WERI-Rb-1 (cell line): Measurements from ENCODE around the gene STYXL1.
"Not testable (repeated sequence)": the region's sequence is repeated elsewhere in the genome, so short reads cannot be mapped to it uniquely, and the experiment has no call there.

Experiments used
- DNase-seq: peaks from one replicate; pipeline ENCODE4 v3.0.0-alpha.2; 2020
- H3K27ac ChIP-seq: fragments of 250-450 bp; sonication (Bioruptor Pico); 2 replicates; pipeline ENCODE4 v1.5.1; 2020; ENCODE audit warnings: mild to moderate bottlenecking, moderate library complexity
- H3K27me3 ChIP-seq: fragments of 250-450 bp; sonication (Bioruptor Pico); 2 replicates; pipeline ENCODE4 v1.5.1; 2021; ENCODE audit warnings: mild to moderate bottlenecking, low read depth, moderate library complexity; ENCODE audit not compliant: insufficient read depth, severe bottlenecking
- H3K36me3 ChIP-seq: fragments of 250-450 bp; sonication (Bioruptor Pico); 2 replicates; pipeline ENCODE4 v1.5.1; 2020; ENCODE audit warnings: mild to moderate bottlenecking, moderate library complexity
- H3K4me3 ChIP-seq: 2 replicates; pipeline ENCODE4 v1.5.1; 2011; ENCODE audit warnings: low read depth, mild to moderate bottlenecking, control low read depth, low read length
- H3K9me3 ChIP-seq: fragments of 250-450 bp; sonication (Bioruptor Pico); 2 replicates; pipeline ENCODE4 v1.5.1; 2021; ENCODE audit warnings: mild to moderate bottlenecking, moderate library complexity; ENCODE audit not compliant: severe bottlenecking
- CTCF ChIP-seq: IDR thresholded peaks from 2 replicates; pipeline ENCODE4 v1.5.1; 2011; ENCODE audit warnings: low read depth, mild to moderate bottlenecking, control low read depth, inconsistent platforms, low read length

Gene STYXL1

GRCh38 chr7:76062254-76062653 is 14.5 kb upstream of the STYXL1 start:
- no peak for DNase-seq
- Histone ChIP-seq H3K4me3 (no peak overlapping the region), H3K9me3 (no peaks in the 10 kb centered on the region), H3K36me3 (peaks cover 84% of the 10 kb centered on the region), H3K27me3 (no peaks in the 10 kb centered on the region), H3K27ac (no peak overlapping the region)
- no peak for TF ChIP-seq CTCF

- Histone ChIP-seq H3K4me3 (no peak overlapping the region), H3K27me3 (no peaks in the 10 kb centered on the region), H3K9me3 (no peaks in the 10 kb centered on the region), H3K36me3 (peaks cover 81% of the 10 kb centered on the region), H3K27ac (no peak overlapping the region)
- no peak for DNase-seq
- TF ChIP-seq CTCF, result no peak
Measured at GRCh38 chr7:76060842-76061241, 13.0 kb upstream of the STYXL1 start.

GRCh38 chr7:76058745-76059144 is 10.9 kb upstream of the STYXL1 start:
- H3K4me3 ChIP-seq, H3K27me3 ChIP-seq, H3K9me3 ChIP-seq, DNase-seq, H3K27ac ChIP-seq: not testable (repeated sequence)
- peaks cover 81% of the 10 kb centered on the region for H3K36me3 ChIP-seq

- Histone ChIP-seq H3K36me3 (peaks cover 79% of the 10 kb centered on the region), H3K4me3 (no peak overlapping the region), H3K27me3 (no peaks in the 10 kb centered on the region), H3K9me3 (no peaks in the 10 kb centered on the region), H3K27ac (no peak overlapping the region)
- no peak for TF ChIP-seq CTCF
- no peak for DNase-seq
Measured at GRCh38 chr7:76057813-76058145, 10.0 kb upstream of the STYXL1 start.

- no peak for DNase-seq
- Histone ChIP-seq H3K27me3 (no peaks in the 10 kb centered on the region), H3K9me3 (no peaks in the 10 kb centered on the region), H3K27ac (no peak overlapping the region), H3K36me3 (peaks cover 74% of the 10 kb centered on the region), H3K4me3 (no peak overlapping the region)
- no peak for TF ChIP-seq CTCF
Measured at GRCh38 chr7:76057103-76057812, 9.5 kb upstream of the STYXL1 start.

- no peak for DNase-seq
- no peak overlapping the region for H3K4me3 ChIP-seq
- no peaks in the 10 kb centered on the region for H3K27me3 ChIP-seq
- H3K36me3 ChIP-seq, result peaks cover 74% of the 10 kb centered on the region
- no peaks in the 10 kb centered on the region for H3K9me3 ChIP-seq
- H3K27ac ChIP-seq, result no peak overlapping the region
- no peak for TF ChIP-seq CTCF
Measured at GRCh38 chr7:76056241-76056640, 8.4 kb upstream of the STYXL1 start.
